ENCODE results near the gene REG3A.

REG3A gene

DNA sequence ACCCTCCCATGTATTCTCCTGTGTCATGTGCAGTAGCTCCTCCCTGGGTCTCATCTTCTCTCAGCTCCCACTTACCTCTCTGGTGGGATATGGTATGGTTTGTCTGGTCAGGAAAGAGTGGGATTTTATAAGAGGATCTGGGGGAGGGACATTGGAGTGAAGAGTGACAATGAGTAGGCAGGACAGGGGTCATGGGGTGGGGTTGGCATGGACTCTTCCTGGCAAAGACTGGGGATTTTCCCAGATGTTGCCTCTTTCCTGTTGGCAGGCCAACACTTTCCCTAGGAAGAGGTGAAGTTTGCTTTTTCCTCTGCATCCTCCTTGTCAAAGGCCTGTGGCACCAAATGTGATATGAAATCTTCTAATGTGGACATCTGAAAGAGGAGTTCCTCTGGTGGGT, at the start of gene REG3A:
Gene REG3A, minus strand, starts transcription at position 101 of the 400 bp plus-strand sequence. CDS start 348 bp downstream, outside the sequence.
- DNase-seq: no peak

DNA sequence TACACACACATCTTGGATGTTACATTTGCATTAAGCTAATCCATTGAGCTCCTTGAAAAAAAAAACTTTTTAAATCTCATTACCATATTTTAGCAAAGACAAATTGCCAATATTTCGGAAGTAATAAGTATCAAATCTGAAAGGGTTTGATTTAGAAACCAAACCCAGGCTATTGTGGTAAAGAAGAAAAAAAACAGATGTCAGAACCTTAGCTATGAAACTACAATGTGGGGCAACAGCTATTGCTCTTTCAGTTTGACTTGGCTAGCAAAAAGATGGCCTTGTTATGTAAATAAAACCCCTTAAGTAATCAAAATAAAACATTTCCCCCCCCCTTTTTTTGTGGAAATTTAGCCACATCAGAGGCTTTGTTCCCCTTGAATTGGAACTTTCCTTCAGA, 41.2 kb upstream of the REG3A start:
- DNase-seq: no peak

DNA sequence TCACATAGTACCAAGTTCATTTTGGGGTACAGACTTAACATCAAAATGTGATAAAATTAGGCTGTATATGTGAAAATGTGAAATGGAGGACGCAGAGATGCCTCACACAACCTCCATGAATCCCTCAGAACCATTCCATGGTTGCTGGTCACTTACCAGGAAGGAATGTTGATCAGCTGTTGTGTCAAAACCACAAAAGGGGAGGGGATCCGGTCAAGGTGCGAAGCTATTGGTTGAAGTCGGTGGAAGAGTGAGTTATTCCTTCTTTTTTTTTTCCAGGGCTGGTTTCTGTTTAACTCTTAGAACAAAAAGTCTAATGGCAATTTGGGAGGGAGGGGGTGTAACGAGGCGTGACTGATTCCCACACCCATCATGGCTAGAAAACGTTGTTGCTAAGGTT, 32.3 kb upstream of the REG3A start:
- no peak for DNase-seq

DNA sequence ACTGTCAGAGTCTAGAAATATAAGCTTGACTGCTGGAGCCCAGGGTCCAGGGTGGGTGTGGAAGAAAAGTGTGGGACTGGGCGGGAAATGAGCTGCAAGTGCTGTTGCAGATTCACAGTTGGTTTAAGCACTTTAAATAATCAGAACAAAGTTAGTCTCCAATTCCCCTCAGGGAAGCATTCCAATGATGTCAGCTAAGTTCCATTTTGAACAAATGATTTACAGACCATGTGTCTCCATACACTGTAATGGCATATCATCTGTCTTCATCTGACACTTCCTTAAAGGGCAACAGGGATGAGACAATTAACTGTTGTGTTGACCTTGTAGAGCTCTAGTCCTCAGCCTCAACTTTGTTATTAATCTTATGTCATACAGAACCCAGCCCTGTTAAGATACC, 31.5 kb upstream of the REG3A start:
- DNase-seq: no peak

DNA sequence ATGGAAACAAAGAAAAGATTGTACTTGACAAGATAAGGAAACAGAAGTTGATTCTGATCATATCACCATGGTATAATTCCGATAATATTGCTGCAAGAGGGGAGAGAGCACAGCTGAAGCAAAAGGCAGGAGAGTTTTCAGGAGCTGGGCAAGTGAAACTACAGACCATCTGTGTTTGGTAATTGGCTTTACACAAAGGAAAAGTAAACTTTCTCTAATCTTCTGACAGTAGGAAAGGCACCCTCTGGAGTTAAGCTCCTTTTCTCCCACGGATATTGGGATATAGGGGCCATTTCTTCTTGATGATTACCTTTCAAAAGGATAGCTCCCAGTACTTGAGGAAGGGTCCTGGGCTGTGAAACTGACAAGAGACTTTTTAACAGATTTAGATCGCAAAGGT, 29.9 kb upstream of the REG3A start:
- DNase-seq: no peak

DNA sequence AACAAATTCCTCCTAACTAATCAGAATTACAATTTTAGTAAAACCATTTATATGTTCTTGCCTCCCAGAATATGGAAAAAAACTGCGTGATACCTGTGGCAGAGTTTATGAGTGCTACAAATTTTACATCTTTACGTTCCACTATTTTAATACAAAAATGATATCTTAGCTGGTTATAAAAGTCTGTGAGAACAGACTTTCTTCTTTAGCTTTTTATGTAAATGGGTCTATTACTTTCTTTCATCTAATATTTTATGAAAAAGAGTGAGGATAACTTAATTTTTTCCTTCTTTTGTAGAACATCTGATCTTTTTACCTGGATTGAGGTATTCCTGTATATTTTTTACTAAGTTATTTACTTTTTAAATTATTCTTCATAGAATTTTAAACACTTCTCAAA, 22.1 kb upstream of the REG3A start:
- no peak for DNase-seq

DNA sequence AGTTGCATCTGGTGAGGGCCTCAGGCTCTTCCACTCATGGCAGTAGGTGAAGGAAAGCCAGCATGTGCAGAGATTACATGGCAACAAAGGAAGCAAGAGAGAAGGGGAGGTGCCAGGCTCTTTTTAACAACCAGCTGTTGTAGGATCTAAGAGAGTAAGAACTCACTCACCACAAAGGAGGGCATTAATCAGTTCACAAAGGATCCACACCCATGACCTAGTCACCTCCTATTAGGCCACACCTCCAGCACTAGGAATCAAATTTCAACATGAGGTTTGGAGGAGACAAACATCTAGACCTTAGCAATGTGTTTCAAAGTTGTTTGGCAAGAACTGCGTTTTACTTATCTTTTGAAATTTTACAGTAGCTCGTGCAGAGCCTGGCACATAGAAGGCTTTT, 20.5 kb upstream of the REG3A start:
- no peak for DNase-seq

DNA sequence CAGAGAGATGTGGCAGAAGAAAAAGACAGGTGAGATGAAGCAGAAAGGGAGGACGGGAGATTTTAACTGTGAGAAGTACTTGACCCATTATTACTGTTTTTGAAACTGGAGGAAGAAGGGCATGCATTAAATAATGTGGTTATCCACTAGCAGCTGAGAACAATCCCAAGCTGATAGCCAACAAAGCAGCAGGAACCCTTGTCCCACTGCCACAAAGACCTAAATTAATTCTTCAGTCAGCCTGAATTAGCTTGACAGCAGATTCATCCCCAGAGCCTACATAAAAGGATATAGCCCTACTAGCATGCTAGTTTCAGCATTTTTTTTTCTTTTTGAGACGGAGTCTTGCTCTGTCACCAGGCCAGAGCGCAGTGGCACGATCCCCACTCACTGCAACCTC, 19.5 kb upstream of the REG3A start:
- DNase-seq: no peak

DNA sequence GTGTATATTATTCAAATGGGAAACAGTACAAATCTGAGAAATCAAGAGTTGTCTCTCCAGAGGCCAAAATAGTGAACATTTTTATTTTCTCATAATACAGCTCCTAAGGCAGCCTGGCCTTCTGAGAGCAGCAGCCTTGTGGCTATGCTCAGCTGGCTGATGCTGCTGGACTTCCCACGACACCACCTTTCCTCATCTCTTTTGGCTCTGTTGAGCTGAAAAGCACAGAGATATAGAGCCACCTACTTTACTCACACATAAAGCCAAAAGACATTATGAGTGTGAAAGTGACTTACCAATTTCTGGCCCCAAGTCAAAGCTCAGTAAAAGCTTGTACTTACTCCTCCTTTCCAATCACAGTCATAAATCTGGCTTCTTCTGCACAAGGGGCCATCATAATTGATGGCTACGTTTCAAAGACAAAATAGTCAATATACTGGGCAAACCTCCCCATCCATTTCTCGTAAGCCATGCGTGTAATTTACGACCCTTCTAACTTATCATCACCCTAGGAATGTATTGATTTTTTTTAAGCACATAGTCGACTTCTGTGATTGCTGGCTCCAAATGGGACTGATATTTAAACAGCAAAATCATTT, 18.6 kb upstream of the REG3A start:
- no peak for DNase-seq

DNA sequence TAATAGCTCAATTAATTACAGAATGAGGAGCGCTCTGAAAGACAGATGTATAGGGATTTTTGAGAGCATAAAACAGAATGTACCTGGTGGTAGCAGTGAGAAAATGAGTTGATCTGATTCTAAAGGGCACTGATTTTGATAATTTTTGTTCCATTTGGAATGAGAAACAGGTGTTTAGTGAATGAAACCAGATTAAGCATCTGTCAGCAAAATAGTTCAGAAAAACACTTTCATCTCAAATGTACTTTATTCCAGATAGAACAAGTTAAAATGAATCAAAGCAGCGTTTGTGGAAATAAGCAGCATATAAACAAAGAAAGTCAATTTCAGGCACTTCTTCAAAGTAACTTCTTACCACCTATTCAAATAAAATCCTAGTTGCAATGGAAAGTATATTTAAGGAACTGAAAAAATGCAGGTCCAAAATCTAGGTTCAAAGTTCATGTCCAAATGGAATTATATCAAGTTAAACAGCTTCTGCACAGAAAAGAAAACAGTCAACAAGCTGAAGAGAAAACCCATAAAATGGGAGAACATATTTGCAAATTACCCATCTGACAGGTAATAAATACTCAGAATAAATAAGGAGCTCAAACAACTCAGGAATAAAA, 11.9 kb upstream of the REG3A start:
- no peak for DNase-seq

DNA sequence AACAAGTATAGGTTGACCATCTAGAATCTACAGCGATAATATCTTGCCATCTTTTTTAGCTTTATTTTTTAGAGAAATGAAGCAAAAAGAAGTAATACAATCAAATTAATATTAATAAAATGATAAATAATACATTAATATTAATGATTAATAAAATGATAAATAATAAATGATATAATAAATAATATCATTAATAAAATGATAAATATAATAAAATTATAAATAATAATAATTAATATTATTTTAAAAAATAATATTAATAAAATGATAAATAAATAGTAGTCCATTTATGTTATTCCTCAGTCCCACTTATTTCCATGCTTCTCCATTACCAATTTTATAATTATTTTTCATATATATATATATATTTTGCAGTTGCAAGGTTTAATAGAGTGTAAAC, 3.2 kb upstream of the REG3A start:
- DNase-seq: no peak

DNA sequence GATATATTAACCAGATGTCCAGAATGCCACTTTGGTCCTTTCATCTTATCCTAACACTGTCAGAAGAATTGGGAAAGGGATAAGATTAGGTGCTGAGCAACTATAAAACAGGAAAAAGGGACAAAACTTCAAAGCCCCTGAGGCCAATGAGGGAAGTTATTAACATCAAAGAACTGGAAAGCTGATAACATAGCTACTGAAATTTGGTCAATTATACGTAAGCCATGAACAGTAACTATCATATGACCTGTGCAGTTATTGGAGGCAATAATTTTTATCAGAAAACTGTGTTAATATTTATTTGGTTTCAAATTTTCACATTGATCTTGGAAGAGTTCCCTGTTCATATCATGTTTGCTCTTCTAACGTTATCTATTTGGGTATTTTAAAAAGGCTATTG, 2.6 kb upstream of the REG3A start:
- no peak for DNase-seq

DNA sequence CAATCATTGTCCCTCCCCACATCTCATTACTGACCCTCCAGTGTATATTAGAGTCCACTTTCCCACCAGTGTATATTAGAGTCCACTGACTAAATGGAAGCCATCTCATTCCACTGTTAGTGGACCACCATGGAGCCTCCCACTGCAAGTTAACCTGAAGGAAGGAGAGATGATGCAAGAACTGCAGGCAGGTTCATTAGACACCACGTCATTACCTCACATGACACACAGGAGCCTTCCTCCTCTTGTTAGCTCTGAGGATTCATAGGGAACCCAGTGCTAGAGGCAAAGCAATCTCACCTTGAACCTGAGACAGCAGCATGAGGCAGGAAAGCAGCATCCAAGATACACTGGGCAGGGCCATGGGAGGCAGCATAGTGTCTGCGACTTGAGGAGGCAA, 523 bp downstream of the REG3A start:
- no peak for DNase-seq

DNA sequence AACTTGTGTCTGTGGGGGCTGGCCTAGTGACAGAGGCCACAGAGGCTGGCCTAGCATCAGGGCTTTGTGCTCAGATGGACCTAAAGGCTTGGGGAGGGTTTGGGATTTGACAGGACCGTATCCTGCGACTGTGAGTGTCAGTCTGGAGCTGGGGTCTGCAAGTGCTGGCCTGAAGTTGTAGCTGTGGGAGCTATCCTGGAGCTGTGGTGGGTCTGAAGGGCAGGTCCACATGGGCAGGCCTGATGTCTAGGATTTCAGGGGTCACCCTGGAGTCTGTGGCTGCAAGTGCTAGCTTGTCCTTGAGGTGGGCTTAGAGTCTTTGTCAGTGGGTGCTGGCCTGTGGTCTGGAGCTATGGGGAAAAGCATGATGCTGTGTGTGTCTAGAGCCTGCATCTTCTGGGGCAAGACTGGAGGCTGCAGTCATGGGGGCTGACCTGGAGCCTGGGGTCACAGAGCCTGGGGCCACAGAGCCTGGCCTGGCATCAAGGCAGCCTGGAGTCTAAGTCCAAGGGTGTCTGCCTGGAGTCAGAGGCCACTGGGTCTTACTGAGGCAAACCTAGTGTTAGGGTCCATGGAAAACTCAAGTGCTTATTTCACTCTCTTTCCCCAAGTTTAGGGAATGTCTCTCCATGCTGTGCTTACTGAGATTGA, 3.6 kb downstream of the REG3A start:
- no peak for DNase-seq

DNA sequence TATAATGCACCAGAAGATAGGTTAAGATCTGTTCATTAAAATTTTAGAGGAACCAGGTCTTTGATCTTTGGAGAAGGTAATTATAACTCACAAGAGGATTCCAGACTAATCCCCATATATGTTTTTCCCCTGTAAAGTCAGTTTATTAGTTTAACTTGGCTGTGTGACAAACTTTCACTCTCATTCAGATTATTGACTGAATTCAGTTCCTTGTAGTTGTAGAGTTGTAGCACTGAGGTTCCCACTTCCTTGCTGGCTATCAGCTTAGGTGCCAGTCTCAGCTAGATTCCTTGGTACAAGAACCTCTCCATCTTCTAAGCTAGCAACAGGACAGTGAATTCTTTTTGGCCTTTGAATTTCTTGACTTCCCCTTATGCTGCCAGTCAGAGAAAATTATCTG, 20.1 kb downstream of the REG3A start:
- DNase-seq: no peak

DNA sequence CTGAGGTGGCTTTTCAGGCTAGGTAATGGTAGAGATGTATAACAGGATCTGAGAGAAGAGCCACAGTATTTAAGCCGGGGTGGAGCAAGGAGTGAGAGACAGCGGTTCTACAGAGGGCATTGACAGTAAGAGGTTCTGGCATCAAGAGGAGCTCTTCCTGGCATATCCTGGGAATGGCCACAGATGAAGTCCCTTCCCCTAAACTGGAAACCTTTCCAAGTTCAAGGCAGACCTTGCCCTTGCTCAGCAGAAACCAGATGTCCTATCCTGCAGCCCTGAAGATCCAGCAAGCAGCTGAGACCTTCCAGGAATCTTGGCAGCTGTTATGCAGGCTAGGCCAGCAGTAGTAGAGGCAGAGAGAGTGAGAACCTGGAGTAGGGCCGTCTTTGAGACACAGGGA, 21.2 kb downstream of the REG3A start:
- DNase-seq: no peak

DNA sequence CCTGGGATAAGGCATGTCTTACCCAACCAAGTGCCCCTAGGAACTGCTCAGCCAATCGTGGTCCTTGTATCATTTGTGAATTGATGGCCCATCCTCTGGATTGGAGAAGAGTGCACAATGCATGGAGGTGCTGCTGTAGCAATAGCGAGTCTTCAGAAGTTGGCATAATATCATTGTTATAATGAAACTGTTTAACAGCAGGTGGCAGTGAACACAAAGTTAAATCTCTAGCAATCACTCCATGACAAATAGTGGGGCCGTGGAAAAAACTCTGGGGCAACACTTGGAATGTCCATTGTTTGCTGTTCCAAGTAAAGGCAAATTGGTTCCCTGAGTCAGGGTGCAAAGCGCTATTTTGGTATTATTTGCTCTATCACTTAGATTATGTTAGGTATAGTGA, 27.9 kb downstream of the REG3A start:
- DNase-seq: no peak

DNA sequence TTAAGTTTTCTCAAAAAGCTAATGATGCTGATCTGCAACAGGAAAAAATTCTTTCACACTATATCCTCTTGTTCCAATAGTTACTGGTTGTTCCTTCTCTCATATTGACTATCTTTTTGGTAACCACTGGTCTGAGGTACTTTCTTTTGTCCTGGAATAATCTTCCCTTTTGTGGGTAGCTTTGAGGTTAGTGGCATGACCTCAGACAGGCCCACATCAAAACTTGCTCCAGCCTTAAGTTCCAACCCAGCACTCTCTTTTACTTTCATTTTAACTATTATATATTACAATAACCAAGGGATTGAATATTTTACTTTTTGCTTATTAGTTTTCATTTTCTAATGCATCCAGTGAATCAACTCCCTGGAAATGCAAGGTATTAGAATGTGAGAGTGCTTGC, 29.7 kb downstream of the REG3A start:
- DNase-seq: no peak

DNA sequence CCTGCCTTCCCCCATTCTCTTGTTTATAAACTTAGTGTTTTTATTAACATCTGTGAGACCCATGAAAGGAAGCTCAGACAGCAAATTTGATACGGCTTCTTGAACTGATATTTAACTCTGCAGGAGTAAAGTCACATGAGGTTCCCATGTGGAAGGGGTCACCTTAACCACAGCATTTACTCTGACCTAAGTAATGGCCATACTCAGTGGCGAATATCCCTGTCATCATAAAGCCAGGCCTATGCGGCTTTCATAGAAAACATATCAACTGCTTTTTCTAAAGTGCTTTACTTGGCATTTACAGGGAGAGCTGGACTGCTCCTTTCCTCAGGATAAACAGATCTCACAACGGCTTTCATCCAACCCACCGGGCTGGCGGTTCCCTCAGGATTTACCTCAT, 30.3 kb downstream of the REG3A start:
- DNase-seq: no peak

DNA sequence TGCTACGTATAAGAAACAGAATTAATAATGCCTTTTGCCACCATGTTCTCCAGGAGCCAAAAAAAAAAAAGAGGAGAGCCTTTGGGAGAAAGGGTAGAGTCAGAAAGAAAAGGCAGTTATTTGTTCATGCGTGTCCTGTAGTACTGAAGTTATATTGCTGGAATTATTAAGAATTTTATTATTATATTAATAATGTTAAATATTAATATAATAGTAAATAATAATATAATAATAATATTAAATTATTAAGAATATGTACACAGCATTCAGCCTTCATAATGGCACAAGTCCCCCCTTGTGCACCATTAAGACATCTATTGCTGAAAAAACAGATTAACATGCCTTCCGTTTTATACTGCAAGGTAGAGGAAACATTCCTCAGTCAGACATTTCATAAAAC, 31.1 kb downstream of the REG3A start:
- no peak for DNase-seq

DNA sequence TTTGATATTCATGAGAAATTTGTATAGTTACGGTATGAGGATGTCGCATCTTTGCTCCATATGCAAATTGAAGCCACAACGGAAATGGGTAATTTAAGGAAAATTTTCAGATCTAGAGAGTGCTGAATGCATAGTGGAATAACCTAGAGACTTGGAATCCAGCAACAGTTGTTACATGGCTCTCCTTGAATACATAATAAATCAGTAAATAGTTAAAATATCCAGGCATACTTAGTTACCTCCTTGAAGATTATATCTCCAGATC, 33.9 kb downstream of the REG3A start:
- DNase-seq: no peak

DNA sequence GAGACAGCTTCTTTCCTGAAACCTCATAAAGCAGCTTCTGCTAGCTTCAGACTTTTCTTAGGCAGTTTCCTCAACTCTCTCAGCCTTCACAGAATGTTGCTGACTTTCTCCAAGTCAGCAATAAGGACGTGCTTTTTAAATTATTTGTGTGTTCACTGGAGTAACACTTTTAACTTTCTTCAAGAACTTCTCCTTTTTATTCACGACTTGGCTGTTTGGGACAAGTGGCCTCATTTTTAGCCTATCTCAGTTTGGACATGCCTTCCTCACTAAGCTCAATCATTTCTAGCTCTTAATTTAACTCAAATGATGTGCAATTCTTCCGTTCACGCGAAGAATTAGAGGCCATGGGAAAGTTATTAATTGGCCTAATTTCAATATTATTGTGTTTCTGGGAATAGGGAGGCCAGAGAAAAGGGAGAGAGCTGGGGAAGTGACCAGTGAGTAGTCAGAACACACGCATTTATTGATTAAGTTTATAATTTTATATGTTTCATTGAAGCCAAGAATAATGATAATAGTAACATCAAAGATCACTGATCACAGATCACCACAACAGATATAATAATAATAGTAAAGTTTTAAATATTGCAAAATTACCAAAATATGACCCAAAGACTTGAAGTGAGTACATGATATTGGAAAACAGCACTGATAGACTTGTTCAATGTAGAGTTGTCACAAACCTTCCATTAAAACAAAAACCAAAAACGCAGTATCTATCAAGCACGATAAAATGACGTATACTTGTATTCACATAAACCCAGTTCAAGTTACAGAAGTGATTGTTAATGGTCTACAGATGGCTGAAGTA, 34.4 kb downstream of the REG3A start:
- DNase-seq: no peak

DNA sequence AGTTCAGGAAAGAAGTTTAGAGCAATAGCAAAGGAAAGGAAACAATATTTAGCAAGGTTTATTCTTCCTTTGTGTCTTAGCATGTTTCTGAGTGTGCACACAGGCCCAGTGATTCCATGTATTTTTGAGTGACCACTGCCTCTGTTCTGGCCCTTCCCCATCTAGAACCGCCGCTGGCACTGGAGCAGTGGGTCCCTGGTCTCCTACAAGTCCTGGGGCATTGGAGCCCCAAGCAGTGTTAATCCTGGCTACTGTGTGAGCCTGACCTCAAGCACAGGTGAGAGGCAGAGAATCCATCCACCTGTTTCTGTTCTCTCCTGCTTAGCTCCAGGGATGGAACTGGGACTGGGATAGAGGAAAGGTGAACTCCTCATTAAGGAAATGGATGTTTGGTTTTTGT, 36.9 kb downstream of the REG3A start:
- DNase-seq: no peak

DNA sequence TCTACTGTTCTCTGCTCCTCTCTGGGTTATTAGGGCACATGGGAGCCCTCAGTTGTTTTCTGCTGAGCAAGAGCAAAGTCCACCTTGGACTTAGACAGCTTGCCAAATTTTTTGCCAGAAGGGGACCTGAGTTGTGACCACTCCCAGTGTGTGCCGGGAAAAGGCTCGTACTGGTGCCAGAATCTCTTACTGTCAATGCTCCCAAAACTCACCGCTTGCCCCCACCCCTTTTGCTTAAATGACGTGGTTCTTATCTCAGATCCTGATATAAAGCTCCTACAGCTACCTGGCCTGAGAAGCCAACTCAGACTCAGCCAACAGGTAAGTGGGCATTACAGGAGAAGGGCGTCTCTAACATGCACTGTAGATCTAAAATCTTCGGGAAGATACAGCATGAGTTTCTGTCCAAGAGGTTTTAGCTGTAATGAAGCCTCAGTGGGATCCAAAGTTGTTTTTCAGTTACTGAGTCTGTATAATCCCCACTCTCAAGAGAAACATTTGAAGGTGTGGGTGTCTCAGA, 39.3 kb downstream of the REG3A start, which contains the start of gene REG1A:
Gene REG1A, plus strand, starts transcription at position 295 of the 520 bp plus-strand sequence. CDS start 374 bp downstream, outside the sequence.
- no peak for DNase-seq

Data from activated gamma-delta T cell treated with Interleukin-2 at 50 U/mL for 16 hours (primary cell).